ENCODE data around the gene PRKAB2. TPM values are rescaled to one million over a fixed set of nuclear protein-coding genes. Genes with fewer than 3 reads are reported as not detected.
"Not testable (repeated sequence)": the region's sequence is repeated elsewhere in the genome, so short reads cannot be mapped to it uniquely, and the experiment has no call there.

The PRKAB2 gene
- total RNA-seq, 1 experiment from 2014 or later, result 12.6 TPM

DNA sequence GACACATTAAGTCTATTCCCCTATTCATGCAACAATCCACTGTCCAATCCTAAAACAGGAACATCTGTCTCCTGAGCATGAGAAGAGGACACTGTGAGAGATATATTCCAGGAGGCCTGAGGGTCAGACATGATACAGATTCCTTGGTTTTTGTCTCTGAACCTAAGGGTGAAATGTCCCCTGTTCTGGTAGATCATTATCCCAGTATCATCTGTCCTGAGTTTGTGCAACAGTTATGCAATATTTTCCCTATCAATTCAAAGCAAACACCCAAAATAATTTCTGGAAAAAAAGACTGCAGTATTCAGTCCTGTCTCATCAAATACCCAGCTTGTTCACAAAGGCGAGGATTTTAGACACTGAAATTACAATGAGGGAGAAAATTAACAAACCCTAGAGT is 61.4 kb downstream of the PRKAB2 start:
- no peaks in the 10 kb centered on the region for H3K36me3 Mint-ChIP-seq (ENCODE audit: insufficient read depth, unreplicated experiment)
- DNase-seq, result no peak
- intact Hi-C loops (cut with micrococcal nuclease; ENCODE audit: unreplicated experiment), result no loop called here

GRCh38 chr1:147110434-147110833 is 61.8 kb downstream of the PRKAB2 start:
- Mint-ChIP-seq H3K27ac (ENCODE audit: unreplicated experiment) (no peak overlapping the region), H3K36me3 (ENCODE audit: insufficient read depth, unreplicated experiment) (no peaks in the 10 kb centered on the region), H3K27me3 (ENCODE audit: unreplicated experiment) (peaks cover 89% of the 10 kb centered on the region), H3K4me3 (ENCODE audit: low read depth, unreplicated experiment) (no peak overlapping the region), H3K9me3 (ENCODE audit: low read depth, unreplicated experiment) (no peaks in the 10 kb centered on the region), H3K4me1 (ENCODE audit: low read depth, unreplicated experiment) (no peaks in the 10 kb centered on the region)
- CTCF ChIA-PET, result no interaction called here
- no peak for DNase-seq
- intact Hi-C loops (cut with micrococcal nuclease; ENCODE audit: unreplicated experiment), result no loop called here
- no peak for TF ChIP-seq CTCF (IDR thresholded peaks at IDR 0.05; ENCODE audit: unreplicated experiment)
- BruUV-seq (replicated peaks), result no TSS peak

More for the DNA sequence above, 61.4 kb downstream of the PRKAB2 start:
- H3K27ac Mint-ChIP-seq (ENCODE audit: unreplicated experiment), result no peak overlapping the region
- no peaks in the 10 kb centered on the region for H3K4me1 Mint-ChIP-seq (ENCODE audit: low read depth, unreplicated experiment)
- CTCF ChIA-PET, result interaction anchor here (1.2 kb wide), 1 partner anchor 58 kb away, joined by 3 read pairs; no protein-coding TSS in a partner anchor
- H3K9me3 Mint-ChIP-seq (ENCODE audit: low read depth, unreplicated experiment), result no peaks in the 10 kb centered on the region
- peaks cover 89% of the 10 kb centered on the region for H3K27me3 Mint-ChIP-seq (ENCODE audit: unreplicated experiment)
- TF ChIP-seq CTCF (IDR thresholded peaks at IDR 0.05; ENCODE audit: unreplicated experiment), result no peak
- H3K4me3 Mint-ChIP-seq (ENCODE audit: low read depth, unreplicated experiment), result no peak overlapping the region
- no TSS peak for BruUV-seq (replicated peaks)

GRCh38 chr1:147109762-147110161 is 62.5 kb downstream of the PRKAB2 start:
- H3K4me1 Mint-ChIP-seq (ENCODE audit: low read depth, unreplicated experiment), result no peaks in the 10 kb centered on the region
- no peaks in the 10 kb centered on the region for H3K9me3 Mint-ChIP-seq (ENCODE audit: low read depth, unreplicated experiment)
- no TSS peak for BruUV-seq (replicated peaks)
- DNase-seq, result no peak
- intact Hi-C loops (cut with micrococcal nuclease; ENCODE audit: unreplicated experiment), result no loop called here
- TF ChIP-seq CTCF (IDR thresholded peaks at IDR 0.05; ENCODE audit: unreplicated experiment), result no peak
- H3K27ac Mint-ChIP-seq (ENCODE audit: unreplicated experiment), result no peak overlapping the region
- peaks cover 85% of the 10 kb centered on the region for H3K27me3 Mint-ChIP-seq (ENCODE audit: unreplicated experiment)
- H3K36me3 Mint-ChIP-seq (ENCODE audit: insufficient read depth, unreplicated experiment), result no peaks in the 10 kb centered on the region
- no peak overlapping the region for H3K4me3 Mint-ChIP-seq (ENCODE audit: low read depth, unreplicated experiment)
- CTCF ChIA-PET, result no interaction called here

DNA sequence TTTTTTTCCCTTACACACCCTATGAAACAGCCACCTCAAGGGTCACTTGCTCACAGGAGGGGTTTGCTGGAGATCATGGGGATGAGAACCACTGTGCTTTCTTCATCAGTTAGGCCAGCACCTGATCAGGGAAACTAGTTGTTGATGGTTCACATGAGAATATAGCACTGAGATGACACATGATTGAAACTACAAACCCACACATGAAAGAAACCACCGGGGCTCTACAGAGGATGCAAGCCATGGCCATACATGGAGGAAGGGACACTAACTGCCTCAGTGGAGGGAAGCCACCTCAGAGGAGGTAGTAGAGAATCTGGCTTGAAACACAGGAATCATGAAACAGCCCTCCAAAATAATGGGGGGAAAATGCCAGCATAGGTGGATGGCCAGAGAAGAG is 63.2 kb downstream of the PRKAB2 start:
- no peaks in the 10 kb centered on the region for H3K9me3 Mint-ChIP-seq (ENCODE audit: low read depth, unreplicated experiment)
- CTCF ChIA-PET, result no interaction called here
- intact Hi-C loops (cut with micrococcal nuclease; ENCODE audit: unreplicated experiment), result no loop called here
- BruUV-seq (replicated peaks), result no TSS peak
- no peak overlapping the region for H3K4me3 Mint-ChIP-seq (ENCODE audit: low read depth, unreplicated experiment)
- H3K27ac Mint-ChIP-seq (ENCODE audit: unreplicated experiment), result no peak overlapping the region
- no peak for DNase-seq
- no peaks in the 10 kb centered on the region for H3K36me3 Mint-ChIP-seq (ENCODE audit: insufficient read depth, unreplicated experiment)
- H3K4me1 Mint-ChIP-seq (ENCODE audit: low read depth, unreplicated experiment), result no peaks in the 10 kb centered on the region
- peaks cover 79% of the 10 kb centered on the region for H3K27me3 Mint-ChIP-seq (ENCODE audit: unreplicated experiment)
- TF ChIP-seq CTCF (IDR thresholded peaks at IDR 0.05; ENCODE audit: unreplicated experiment), result no peak

DNA sequence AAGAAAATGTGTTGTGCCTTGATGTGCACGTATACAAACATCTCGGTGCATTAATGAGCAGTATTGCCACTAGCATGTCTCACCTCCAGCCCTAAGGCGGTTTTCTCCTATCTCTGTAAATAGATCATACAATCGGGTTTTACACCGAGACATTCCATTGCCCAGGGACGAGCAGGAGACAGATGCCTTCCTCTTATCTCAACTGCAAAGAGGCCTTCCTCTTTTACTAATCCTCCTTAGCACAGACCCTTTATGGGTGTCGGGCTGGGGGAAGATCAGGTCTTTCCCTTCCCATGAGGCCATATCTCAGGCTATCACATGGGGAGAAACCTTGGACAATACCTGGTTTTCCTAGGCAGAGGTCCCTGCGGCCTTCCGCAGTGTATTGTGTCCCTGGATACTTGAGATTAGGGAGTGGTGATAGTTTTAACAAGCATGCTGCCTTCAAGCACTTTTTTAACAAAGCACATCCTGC is 65.8 kb downstream of the PRKAB2 start:
- DNase-seq, result not testable (repeated sequence)

More for the DNA sequence above, 65.8 kb downstream of the PRKAB2 start:
- CTCF ChIA-PET; H3K9me3 Mint-ChIP-seq (ENCODE audit: low read depth, unreplicated experiment); H3K36me3 Mint-ChIP-seq (ENCODE audit: insufficient read depth, unreplicated experiment); BruUV-seq (replicated peaks); H3K4me3 Mint-ChIP-seq (ENCODE audit: low read depth, unreplicated experiment); H3K27ac Mint-ChIP-seq (ENCODE audit: unreplicated experiment); H3K4me1 Mint-ChIP-seq (ENCODE audit: low read depth, unreplicated experiment); intact Hi-C loops (cut with micrococcal nuclease; ENCODE audit: unreplicated experiment): not testable (repeated sequence)
- peaks cover 79% of the 10 kb centered on the region for H3K27me3 Mint-ChIP-seq (ENCODE audit: unreplicated experiment)

Measured in Calu3 (cell line).